Activated CD4-positive, alpha-beta T cell treated with anti-CD3 and anti-CD28 coated beads, Interleukin-2, amount 50 U/mL, for 16 hours (primary cell): ENCODE data around the gene LEPROT.
A peak's percentile ranks its signal among the peaks of the same experiment; 100 is the strongest.
"Not testable (repeated sequence)": the region's sequence is repeated elsewhere in the genome, so short reads cannot be mapped to it uniquely, and the experiment has no call there.

Source experiments
- DNase-seq: peaks from one replicate; pipeline ENCODE4 v3.0.0-alpha.2; 2020

LEPROT gene

DNA sequence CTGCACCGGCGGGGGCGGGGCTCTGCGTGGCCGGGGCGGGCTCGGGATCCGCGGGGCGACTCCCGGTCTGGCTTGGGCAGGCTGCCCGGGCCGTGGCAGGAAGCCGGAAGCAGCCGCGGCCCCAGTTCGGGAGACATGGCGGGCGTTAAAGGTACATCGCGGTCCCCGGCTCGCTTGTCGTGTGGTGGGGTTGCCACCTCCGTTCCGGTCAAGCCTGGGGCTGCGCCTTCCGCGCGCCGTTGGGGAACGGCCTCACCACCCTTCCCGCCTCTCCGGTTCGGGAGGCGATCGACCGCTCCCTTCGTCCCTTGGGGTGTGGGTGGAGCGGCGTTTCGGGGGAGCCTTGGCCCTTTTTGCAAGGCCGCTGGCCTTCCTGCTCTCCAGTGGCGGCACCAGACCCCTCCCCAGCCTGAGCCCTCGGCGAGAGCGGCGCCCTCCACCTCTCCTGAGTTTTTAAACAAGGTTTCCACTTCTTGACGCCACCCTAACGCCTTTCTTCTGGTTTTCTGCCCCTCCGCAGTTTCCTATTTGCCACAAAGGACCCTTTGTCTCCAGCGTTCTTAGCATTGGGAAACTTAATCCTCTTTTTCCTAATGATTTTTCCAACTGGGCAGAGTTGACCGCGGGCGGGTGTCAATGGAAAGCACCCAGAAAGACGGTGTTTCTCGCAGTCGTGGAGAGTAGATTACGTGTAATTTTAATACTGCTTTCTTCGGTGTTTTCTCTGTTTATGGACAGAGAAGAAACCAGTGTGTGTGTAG, at the start of gene LEPROT, which contains the start of gene LEPR:
Gene LEPROT (plus strand): TSS at position 79 of the 761 bp plus-strand sequence. CDS start 57 bp downstream, at position 136.
Gene LEPR (plus strand): TSS at position 79 of the 761 bp plus-strand sequence. CDS start 144,898 bp downstream, outside the sequence.
- DNase-seq: peak; percentile 23

DNA sequence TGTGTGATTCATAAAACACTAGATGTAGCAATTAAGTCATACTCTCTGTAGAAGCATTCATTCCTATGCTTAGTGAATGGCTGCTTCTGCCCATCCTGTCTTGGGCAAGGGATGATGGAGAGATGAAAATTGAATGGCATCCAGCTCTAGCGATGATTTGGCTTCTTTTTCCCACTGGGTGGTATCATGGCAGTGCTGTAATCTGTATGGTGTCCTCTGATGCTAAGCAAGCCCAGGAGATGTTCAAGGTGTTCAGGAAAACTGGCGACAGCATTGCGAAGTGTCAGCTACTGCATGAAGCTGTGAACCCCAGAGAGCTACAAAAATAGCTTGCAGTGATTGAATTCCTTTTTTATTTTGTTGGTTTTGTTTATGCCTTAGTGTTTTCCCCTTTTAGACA, 48.9 kb upstream of the LEPROT start:
- DNase-seq: no peak

DNA sequence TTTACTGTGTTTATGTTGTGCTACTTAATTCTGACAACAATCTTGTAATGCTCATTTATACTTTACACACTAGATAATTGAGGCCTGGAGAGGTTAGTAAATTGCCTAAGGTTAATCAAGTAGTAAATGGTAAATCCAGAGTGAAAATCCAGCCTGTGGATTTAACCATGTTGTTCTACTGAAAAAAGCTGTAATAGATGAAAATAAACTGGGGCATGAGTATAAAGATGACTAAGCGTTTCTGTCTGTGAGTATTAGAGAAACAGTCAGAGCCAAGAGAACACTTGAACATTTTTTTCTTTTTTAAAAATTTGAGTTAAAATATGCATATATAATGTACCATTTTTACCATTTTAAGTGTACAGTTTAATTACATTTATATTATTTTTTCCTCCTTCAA, 47.9 kb upstream of the LEPROT start:
- DNase-seq: no peak

GRCh38 chr1:65377496-65378246, 42.8 kb upstream of the LEPROT start:
- DNase-seq: no peak

- DNase-seq: no peak
These were observed 42.1 kb upstream of the LEPROT start for GRCh38 chr1:65378247-65378946.

DNA sequence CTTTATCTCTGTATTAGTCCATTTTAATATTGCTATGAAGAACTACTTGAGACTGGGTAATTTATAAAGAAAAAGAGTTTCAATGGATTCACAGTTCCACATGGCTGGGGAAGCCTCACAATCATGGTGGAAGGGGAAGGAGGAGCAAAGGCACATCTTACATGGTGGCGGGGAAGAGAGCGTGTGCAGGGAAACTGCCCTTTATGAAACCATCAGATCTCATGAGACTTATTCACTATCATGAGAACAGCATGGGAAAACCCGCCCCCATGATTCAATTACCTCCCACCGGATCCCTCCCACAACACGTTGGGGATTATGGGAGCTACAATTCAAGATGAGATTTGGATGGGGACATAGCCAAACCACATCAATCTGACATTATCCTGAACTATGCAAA, 36.0 kb upstream of the LEPROT start:
- DNase-seq: not testable (repeated sequence)

GRCh38 chr1:65386439-65386838, 34.0 kb upstream of the LEPROT start:
- DNase-seq: no peak

DNA sequence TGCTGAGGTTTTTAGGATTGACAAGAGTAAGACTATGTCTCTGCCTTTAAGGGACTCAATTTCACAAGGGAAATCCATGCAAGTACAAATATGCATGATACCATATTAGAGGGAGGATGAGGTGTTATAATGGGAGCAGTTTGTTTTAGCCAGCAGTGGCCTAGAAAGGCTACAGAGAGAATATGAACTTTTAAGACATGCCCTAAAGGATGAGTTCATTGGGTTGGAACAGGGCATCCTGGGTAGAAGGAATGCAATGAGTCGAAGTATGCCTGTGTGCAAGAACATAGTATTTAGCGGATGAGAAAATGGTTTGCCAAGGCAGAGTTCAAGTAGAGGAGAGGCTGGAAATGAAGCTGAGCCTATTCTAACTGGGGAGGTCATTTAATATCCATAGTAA, 32.6 kb upstream of the LEPROT start:
- DNase-seq: no peak

GRCh38 chr1:65388908-65389695, 31.4 kb upstream of the LEPROT start:
- DNase-seq: peak; percentile 52

DNA sequence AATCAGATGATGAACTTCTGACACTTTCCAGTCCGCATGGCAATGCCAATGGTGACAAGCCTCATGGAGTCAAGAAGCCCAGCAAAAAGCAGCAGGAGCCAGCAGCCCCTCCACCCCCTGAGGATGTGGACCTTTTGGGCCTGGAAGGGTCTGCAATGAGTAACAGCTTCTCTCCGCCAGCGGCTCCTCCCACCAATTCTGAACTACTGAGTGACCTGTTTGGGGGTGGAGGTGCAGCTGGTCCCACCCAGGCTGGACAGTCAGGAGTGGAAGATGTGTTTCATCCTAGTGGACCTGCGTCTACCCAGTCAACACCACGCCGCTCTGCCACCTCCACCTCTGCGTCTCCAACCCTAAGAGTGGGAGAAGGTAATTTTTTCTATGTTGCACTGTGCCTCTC, 28.0 kb upstream of the LEPROT start:
- no peak for DNase-seq

DNA sequence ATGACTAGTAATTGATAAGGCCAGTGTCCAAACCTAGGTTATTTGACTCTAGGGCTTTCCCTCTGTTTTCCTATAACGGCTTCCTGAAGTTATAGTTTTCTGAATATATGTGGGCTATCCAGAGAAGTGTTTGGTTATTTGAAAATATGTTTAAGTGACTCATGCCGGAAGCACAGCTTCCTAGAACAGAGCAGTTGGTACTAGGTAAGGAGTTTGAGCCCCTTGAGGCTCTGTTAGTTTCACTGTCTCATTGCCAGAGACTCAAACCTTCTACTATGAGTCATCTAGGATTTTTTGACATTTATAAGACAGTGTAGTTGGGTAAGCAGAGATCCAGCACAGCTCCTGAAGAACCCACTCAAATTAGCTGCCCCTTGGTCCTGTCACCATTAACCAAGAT, 27.1 kb upstream of the LEPROT start:
- DNase-seq: peak; percentile 91

DNA sequence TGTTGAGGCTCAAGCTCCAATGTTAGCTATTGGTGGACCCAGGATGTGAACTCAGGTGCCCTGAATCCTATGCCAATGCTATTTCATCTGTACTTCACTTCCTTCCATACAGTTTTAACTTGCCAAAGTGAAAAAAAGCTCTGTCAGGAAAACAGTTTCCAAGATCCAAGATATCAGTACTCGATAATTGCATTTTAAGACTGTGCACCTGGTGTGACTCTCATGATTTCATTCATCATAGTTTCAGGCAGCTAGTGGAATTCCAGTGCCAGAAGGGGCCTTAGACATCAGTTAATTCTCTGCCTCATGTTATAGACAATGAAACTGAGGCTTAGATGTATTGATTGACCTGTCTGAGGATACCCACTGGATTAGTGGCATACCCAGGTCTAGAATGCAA, 26.5 kb upstream of the LEPROT start:
- no peak for DNase-seq

DNA sequence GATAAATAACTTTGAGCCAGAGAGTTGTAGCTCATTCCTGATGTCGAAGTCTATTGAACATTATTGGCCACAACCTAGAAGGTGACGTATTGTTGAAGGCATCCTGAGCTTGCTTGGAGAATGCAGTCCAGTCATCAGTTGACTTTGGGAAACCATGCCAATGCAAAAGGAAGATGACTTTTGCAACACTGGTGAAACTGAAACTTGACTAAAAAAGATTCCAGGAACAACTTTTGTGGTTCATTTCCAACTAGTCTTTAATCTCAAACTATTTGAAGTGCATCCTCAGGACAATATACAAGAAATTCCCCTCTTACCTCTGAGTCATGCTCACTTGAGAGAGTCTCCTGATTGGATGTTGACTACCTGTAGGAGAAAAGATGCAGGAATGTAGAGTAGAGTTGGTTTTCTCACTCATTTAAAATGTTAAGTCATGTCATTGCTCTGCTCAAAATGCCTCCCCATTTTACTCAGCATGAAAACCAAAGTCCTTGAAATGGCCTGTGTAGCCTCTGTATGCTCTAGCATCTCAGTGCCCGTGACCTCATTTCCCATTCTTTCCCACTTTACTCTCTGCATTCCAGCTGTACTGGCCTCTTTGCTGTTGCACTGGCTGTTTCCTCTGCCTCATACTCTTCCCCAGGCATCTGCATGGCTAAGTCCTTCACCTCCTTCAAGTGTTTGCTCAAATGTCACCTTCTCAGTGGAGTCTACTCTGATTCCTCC, 24.4 kb upstream of the LEPROT start:
- DNase-seq: peak; percentile 85

DNA sequence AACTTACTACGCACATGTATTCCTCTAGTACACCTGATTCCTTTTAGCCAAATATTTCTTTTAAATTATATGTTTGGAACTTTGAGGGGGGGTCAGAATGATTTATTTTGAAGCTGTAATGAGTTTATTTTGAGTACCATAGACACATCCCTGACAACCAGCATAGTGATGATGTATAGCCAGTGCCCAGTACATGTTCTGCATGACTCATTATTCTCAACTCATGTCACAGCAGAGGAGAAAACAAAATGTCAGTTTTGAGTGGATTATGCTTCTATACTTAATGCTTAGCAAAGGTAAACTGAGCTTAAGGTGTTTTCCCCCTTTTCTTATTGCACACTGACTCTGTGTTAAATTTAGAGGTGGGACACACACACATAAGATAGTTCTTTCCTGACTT, 22.4 kb upstream of the LEPROT start:
- DNase-seq: peak; percentile 61

DNA sequence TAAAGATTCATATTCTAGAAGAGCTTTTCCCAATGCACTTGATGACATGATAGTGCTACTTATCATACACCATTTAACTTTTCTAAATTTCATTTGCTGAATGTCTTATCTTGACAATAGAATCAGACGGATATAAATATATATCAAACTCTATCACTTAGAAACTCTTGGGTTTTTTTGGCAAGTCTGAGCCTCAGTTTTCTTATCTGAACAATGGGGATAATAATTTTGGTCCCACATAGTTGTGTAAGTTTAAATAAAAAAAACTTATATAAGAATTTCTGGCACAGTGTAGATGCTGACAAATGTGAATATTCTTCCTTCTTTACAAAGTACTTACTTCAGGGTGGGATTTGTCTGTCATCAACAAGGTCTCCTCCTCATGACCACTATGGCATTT, 21.5 kb upstream of the LEPROT start:
- DNase-seq: no peak

DNA sequence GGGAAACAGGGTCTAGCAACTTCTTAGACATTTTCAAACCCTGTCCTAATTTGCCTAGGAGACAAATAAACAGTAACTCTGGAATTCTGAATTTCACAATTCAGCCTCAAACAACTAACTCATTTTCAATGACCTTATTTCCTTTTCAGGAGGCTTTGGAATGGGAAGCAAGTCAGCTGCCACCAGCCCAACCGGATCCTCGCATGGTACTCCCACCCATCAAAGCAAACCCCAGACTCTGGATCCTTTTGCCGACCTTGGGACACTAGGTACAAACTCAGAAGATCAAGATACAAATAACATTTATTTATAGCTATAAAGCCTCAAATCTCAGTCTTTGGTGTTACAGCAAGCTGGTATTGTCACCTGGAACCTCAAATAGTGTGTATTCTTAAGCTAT, 18.9 kb upstream of the LEPROT start:
- no peak for DNase-seq

- no peak for DNase-seq
These were observed 15.5 kb upstream of the LEPROT start for GRCh38 chr1:65404941-65405340.

- no peak for DNase-seq
These were observed 12.6 kb upstream of the LEPROT start for GRCh38 chr1:65407877-65408276.

DNA sequence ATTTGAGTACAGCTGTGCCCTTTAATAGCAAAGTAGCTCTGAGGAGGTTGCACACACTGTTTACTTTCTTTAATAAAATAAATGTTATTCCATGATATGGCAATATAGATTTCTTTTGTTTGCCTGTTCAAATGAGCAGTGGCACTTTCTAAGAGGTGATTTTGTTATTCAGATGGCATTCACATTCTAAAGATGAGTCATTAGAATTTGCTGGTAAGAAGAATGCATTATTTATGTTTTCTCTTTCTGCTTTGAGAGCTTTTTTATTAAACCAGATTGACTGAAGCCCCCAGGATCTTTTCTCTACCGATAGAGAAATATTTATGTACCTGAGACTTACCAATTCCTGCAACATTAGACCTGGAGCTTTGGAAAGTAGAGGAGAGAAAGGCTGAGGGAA, 11.2 kb upstream of the LEPROT start:
- no peak for DNase-seq

- no peak for DNase-seq
These were observed 10.6 kb upstream of the LEPROT start for GRCh38 chr1:65409816-65410326.

DNA sequence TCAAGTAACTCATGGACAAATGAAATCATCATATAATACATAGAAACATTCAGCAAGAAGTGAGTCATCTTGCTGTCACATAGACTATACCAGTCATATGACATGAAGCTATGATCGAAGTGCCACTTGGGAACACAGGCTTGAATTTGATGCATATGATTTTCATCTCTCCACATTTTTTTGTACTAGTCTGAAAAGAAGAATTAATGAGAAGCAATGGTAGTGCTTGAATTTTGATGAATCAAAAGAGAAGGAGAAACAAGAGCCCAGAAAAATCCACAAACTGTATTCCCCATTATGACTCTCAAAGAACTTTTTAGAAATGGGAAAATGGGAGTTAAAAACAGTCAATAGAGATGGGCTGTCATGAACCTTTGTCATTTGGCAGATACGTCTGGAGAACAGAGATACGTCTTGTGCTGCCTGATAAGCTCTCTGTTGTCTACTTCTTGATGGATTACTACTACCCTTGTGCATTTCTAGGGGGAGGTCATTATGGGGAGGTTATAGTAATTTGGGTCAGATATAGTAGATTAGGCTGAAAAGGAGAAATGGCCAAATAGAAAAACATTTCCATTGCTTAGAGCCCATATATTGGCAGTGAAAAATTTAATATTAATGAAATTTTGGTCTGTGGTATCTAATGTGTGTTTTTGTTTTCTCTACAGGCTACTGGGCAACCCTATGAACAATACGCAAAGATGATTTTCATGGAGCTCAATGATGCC, 8.0 kb upstream of the LEPROT start:
- DNase-seq: no peak
